Esophagus squamous epithelium (tissue), 5 donors: ENCODE data around the gene MOB3B. TPM values are rescaled to one million over a fixed set of nuclear protein-coding genes. Genes with fewer than 3 reads are reported as not detected.

ENCODE experiments used
- DNase-seq: peaks from one replicate; lab custom pipeline; 2025; lab: John Stamatoyannopoulos, UW
- H3K27ac ChIP-seq, 4 donors: fragments of 200-600 bp; sonication (generic); one replicate each; pipeline ENCODE4 v1.5.1; 2016 to 2019; ENCODE audit warnings: mild to moderate bottlenecking in 1 of 4
- H3K27me3 ChIP-seq, 4 donors: fragments of 200-600 bp; sonication (generic); 1 replicate in 3 of 4; 2 replicates in 1 of 4; pipeline versions ENCODE4 v1.5.1 to v1.6.0; 2017 to 2021; ENCODE audit warnings: antibody characterized with exemption in 1 of 4
- H3K36me3 ChIP-seq, 3 donors: fragments of 200-600 bp; sonication (generic); one replicate each; pipeline ENCODE4 v1.5.1; 2016 to 2019
- H3K4me1 ChIP-seq, 3 donors: fragments of 200-600 bp; sonication (generic); one replicate each; pipeline ENCODE4 v1.5.1; 2017 to 2019
- H3K4me3 ChIP-seq, 4 donors: fragments of 200-600 bp; sonication (generic); 1 replicate in 3 of 4; 2 replicates in 1 of 4; pipeline ENCODE4 v1.5.1; 2016 to 2019; ENCODE audit warnings: mild to moderate bottlenecking in 2 of 4, moderate library complexity in 1 of 4
- H3K9me3 ChIP-seq, 3 donors: fragments of 200-600 bp; sonication (generic); one replicate each; pipeline ENCODE4 v1.5.1; 2016 to 2019
- POLR2A ChIP-seq, 4 donors: fragments of 450-650 bp; IDR thresholded peaks; one replicate each; pipeline ENCODE4 v1.6.1; 2017; ENCODE audit warnings: antibody characterized with exemption in 4 of 4, mild to moderate bottlenecking in 4 of 4, moderate library complexity in 3 of 4
- WGBS, 2 donors: methylation state at CpG; one replicate each; pipeline ENCODE4 v1.1.5; 2018; 5-methylcytosine and 5-hydroxymethylcytosine counted together
- intact Hi-C: fragments of 100-400 bp; cut with DNase I; formaldehyde crosslinking; loops from one replicate; pipeline ENCODE4 v1.15.0; 2022
- total RNA-seq, 4 donors: library from RNA; depleted of rRNA; stranded (reverse); fragments of >200 nt; gene quantifications; one replicate each; pipeline ENCODE4 v1.1.0, GENCODE V29; 2016
- TF ChIP-seq, protein P1 (sequence below), 6 experiments: fragments of 450-650 bp in 4 of 6; fragments of 200-600 bp in 2 of 6; sonication (generic) in 2 of 6; IDR thresholded peaks; one replicate each; pipeline ENCODE4 v1.5.1; 2016 to 2019; ENCODE audit warnings: antibody characterized with exemption in 6 of 6, mild to moderate bottlenecking in 4 of 6, moderate library complexity in 4 of 6
- donor health status: DM: yes; HTN: yes; CAD: no.

The MOB3B gene
- total RNA-seq, 4 donors from 2014 or later: 2.2 to 7.6 (median 5.2) TPM

DNA sequence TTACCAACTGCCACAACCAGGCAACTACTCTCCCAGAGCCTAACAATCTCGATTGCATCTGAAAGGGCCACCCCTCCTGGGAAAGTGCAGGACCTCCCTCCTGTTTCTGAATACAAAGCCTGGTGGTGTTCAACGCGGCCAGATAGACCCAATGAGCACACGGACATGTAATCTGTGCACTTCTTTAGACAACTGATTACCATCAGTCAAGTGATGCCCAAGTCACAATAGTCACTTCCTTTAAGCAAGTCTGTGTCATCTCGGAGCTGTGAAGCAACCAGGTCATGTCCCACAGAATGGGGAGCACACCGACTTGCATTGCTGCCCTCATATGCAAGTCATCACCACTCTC, 42.9 kb upstream of the MOB3B start:
- H3K4me1 ChIP-seq: peaks cover 9 to 29% (median 10%) of the 10 kb centered on the region in 3 donors
- peak in 2 of 4 donors; percentile 37 to 44 for TF ChIP-seq POLR2A (IDR thresholded peaks at IDR 0.05)
- TF ChIP-seq, protein P1, sequence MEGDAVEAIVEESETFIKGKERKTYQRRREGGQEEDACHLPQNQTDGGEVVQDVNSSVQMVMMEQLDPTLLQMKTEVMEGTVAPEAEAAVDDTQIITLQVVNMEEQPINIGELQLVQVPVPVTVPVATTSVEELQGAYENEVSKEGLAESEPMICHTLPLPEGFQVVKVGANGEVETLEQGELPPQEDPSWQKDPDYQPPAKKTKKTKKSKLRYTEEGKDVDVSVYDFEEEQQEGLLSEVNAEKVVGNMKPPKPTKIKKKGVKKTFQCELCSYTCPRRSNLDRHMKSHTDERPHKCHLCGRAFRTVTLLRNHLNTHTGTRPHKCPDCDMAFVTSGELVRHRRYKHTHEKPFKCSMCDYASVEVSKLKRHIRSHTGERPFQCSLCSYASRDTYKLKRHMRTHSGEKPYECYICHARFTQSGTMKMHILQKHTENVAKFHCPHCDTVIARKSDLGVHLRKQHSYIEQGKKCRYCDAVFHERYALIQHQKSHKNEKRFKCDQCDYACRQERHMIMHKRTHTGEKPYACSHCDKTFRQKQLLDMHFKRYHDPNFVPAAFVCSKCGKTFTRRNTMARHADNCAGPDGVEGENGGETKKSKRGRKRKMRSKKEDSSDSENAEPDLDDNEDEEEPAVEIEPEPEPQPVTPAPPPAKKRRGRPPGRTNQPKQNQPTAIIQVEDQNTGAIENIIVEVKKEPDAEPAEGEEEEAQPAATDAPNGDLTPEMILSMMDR (IDR thresholded peaks at IDR 0.05): no peak
- no peaks in the 10 kb centered on the region for H3K27me3 ChIP-seq
- 0 to 3% methylated on average over 4 of the region's 6 CpGs for WGBS, 2 donors
- intact Hi-C loops: no loop called here
- peak overlapping the region; percentile 94 to 99 (median 99) for H3K27ac ChIP-seq
- DNase-seq: peak; percentile 4
- H3K36me3 ChIP-seq: no peaks in the 10 kb centered on the region
- H3K4me3 ChIP-seq: peak overlapping the region; percentile 63 to 81 (median 78)
- no peaks in the 10 kb centered on the region for H3K9me3 ChIP-seq

DNA sequence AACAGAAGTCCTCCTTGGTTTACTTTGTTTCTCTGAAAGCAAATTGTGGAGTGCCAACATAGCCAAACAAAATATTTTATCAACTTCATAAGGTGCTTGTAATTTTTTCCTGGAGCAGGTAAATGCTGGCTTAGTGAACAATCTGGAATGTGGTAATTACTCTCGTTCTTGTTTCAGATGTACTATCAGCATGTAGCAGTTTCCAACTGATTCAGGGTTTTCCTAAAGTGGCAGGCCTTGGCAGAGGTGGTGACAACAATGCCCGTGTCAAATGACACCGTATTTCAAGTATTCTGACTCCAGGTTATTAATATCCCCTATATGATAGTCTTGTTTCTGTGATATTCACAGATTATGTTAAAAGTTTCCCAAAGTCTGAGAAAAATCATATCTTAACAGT, 42.4 kb upstream of the MOB3B start:
- Histone ChIP-seq H3K27ac (peak overlapping the region; percentile 94 to 99 (median 99)), H3K4me1 (peaks cover 9 to 29% (median 10%) of the 10 kb centered on the region in 3 donors), H3K27me3 (no peaks in the 10 kb centered on the region), H3K36me3 (no peaks in the 10 kb centered on the region), H3K9me3 (no peaks in the 10 kb centered on the region), H3K4me3 (peak overlapping the region in 3 of 4 donors; percentile 76 to 81 (median 80))
- intact Hi-C loops: no loop called here
- no peak for TF ChIP-seq POLR2A (IDR thresholded peaks at IDR 0.05)
- TF ChIP-seq, protein P1 (IDR thresholded peaks at IDR 0.05): no peak
- DNase-seq: no peak
- 20 to 22% methylated on average over 3 of the region's 3 CpGs for WGBS, 2 donors

DNA sequence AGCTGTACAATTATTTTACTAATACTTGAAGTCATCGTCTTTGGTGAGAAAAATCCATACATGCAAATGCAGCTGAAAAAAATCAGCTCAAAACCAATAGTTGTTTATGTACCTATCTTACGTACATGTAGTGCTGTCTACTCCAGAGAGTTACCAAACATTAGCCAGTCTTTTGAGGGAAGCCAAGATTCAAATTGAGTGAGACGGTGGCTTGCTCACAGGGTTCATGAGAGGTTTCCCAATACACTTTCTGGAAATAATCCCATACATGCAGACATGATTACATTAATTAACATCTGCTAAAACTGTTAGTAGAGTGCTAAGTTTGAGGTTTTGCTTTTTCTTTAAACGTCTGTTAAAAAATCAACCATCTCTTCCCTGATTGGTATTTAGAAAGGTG, 41.4 kb upstream of the MOB3B start:
- TF ChIP-seq, protein P1 (IDR thresholded peaks at IDR 0.05): no peak
- TF ChIP-seq POLR2A (IDR thresholded peaks at IDR 0.05): no peak
- Histone ChIP-seq H3K4me1 (peaks cover 9 to 29% (median 10%) of the 10 kb centered on the region in 3 donors), H3K27ac (peak overlapping the region in 2 of 4 donors; percentile 99), H3K36me3 (peaks cover 0 to 8% (median 0%) of the 10 kb centered on the region in 3 donors), H3K27me3 (no peaks in the 10 kb centered on the region), H3K4me3 (no peak overlapping the region), H3K9me3 (no peaks in the 10 kb centered on the region)
- 76 to 87% methylated on average over 4 of the region's 4 CpGs for WGBS, 2 donors
- DNase-seq: no peak
- intact Hi-C loops: no loop called here

DNA sequence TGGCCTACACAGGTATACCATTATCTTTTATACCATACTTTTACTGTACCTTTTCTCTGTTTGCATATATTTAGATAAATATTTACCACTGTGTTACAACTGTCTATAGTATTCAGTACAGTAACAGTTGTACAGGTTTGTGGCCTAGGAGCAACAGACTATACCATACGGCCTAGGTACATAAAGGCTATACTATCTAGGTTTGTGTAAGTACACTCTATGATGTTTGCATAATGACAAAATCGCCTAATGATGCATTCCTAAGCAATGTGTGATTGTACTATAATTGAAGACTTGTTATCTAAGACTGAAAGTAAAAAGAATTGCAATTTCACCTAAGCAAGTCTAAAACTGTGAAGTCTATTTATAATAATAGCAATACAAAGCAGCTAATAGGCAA, 39.8 kb upstream of the MOB3B start:
- peaks cover 0 to 24% (median 0%) of the 10 kb centered on the region in 3 donors for H3K36me3 ChIP-seq
- peaks cover 9 to 26% (median 10%) of the 10 kb centered on the region in 3 donors for H3K4me1 ChIP-seq
- H3K4me3 ChIP-seq: no peak overlapping the region
- no peaks in the 10 kb centered on the region for H3K9me3 ChIP-seq
- H3K27me3 ChIP-seq: no peaks in the 10 kb centered on the region
- TF ChIP-seq POLR2A (IDR thresholded peaks at IDR 0.05): no peak
- TF ChIP-seq, protein P1 (IDR thresholded peaks at IDR 0.05): no peak
- WGBS, 2 donors: 62 to 69% methylated on average over 2 of the region's 2 CpGs
- DNase-seq: no peak
- intact Hi-C loops: no loop called here
- no peak overlapping the region for H3K27ac ChIP-seq

DNA sequence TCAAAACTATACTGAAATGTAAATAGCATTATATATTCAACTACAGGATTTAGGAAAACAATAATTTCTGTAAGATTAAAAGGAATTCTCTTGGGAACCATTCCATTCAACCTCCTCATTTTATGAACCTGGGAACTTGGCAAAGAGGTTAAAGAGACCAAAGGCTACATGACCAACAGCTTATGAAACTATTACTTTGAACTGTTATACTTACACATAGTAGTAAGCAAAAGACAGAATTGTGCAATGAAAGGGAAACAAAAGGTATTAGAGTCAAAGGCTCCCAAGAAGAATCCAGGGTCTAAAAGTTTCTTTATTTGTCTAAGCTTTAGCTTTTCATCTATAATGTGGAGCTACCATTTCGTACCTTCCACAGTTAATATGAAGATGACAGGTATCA, 36.5 kb upstream of the MOB3B start:
- H3K27ac ChIP-seq: no peak overlapping the region
- TF ChIP-seq, protein P1 (IDR thresholded peaks at IDR 0.05): no peak

More for the DNA sequence above, 36.5 kb upstream of the MOB3B start:
- no peaks in the 10 kb centered on the region for H3K9me3 ChIP-seq
- DNase-seq: no peak
- 95 to 100% methylated on average over 1 of the region's 1 CpG for WGBS, 2 donors
- H3K4me3 ChIP-seq: no peak overlapping the region
- H3K4me1 ChIP-seq: peaks cover 0 to 17% (median 0%) of the 10 kb centered on the region in 3 donors
- H3K27me3 ChIP-seq: no peaks in the 10 kb centered on the region
- intact Hi-C loops: no loop called here
- peaks cover 0 to 36% (median 0%) of the 10 kb centered on the region in 3 donors for H3K36me3 ChIP-seq
